Testis (tissue), 2 donors: Measurements from ENCODE around the gene C5orf58.

ENCODE experiments used
- CTCF ChIP-seq, 3 experiments: fragments of 450-650 bp in 2 of 3; fragments of 200-600 bp in 1 of 3; sonication (generic) in 1 of 3; IDR thresholded peaks; one replicate each; pipeline ENCODE4 v1.5.1; 2016 to 2019; ENCODE audit warnings: antibody characterized with exemption in 3 of 3, mild to moderate bottlenecking in 2 of 3, moderate library complexity in 1 of 3
- POLR2A ChIP-seq: fragments of 450-650 bp; IDR thresholded peaks from one replicate; pipeline ENCODE4 v1.6.1; 2017; ENCODE audit warnings: antibody characterized with exemption, mild to moderate bottlenecking, moderate library complexity

- TF ChIP-seq CTCF (IDR thresholded peaks at IDR 0.05), result no peak
- no peak for TF ChIP-seq POLR2A
Measured at GRCh38 chr5:170246126-170246870, 13.5 kb downstream of the C5orf58 start.
